ENCODE data around the gene ARHGDIB.

Gene ARHGDIB

GRCh38 chr12:14961466-14962152 lies at the start of gene ARHGDIB:
TSS of gene ARHGDIB (minus strand) at chr12:14961601. CDS start at chr12:14950712, 10,889 bp downstream.
- DNase-seq: no peak

GRCh38 chr12:15011162-15011561 lies 49.8 kb upstream of the ARHGDIB start:
- DNase-seq: no peak

- no peak for DNase-seq
Observed at GRCh38 chr12:15007551-15007950, 46.1 kb upstream of the ARHGDIB start.

- no peak for DNase-seq
Observed at GRCh38 chr12:15005064-15005463, 43.7 kb upstream of the ARHGDIB start.

- no peak for DNase-seq
Observed at GRCh38 chr12:15004421-15004820, 43.0 kb upstream of the ARHGDIB start.

GRCh38 chr12:15001733-15002382 lies 40.5 kb upstream of the ARHGDIB start:
- DNase-seq: peak in 31 of 51 donors; percentile 2 to 60 (median 20)

GRCh38 chr12:15000575-15000974 lies 39.2 kb upstream of the ARHGDIB start:
- no peak for DNase-seq

GRCh38 chr12:14999695-15000365 lies 38.4 kb upstream of the ARHGDIB start:
- no peak for DNase-seq

- DNase-seq: no peak
Observed at GRCh38 chr12:14999021-14999694, 37.8 kb upstream of the ARHGDIB start.

- no peak for DNase-seq
Observed at GRCh38 chr12:14997998-14998397, 36.6 kb upstream of the ARHGDIB start.

- peak in 1 of 51 donors; percentile 28 for DNase-seq
Observed at GRCh38 chr12:14995583-14996425, 34.4 kb upstream of the ARHGDIB start.

- no peak for DNase-seq
Observed at GRCh38 chr12:14994610-14995009, 33.2 kb upstream of the ARHGDIB start.

GRCh38 chr12:14993537-14994266 lies 32.3 kb upstream of the ARHGDIB start:
- DNase-seq: peak in 1 of 51 donors; percentile 1

- no peak for DNase-seq
Observed at GRCh38 chr12:14993117-14993516, 31.7 kb upstream of the ARHGDIB start.

- DNase-seq: no peak
Observed at GRCh38 chr12:14992673-14993072, 31.3 kb upstream of the ARHGDIB start.

- no peak for DNase-seq
Observed at GRCh38 chr12:14991069-14991468, 29.7 kb upstream of the ARHGDIB start.

GRCh38 chr12:14989790-14990189 lies 28.4 kb upstream of the ARHGDIB start:
- DNase-seq: no peak

GRCh38 chr12:14988035-14988434 lies 26.6 kb upstream of the ARHGDIB start:
- DNase-seq: no peak

- no peak for DNase-seq
Observed at GRCh38 chr12:14986449-14986848, 25.0 kb upstream of the ARHGDIB start.

- DNase-seq: no peak
Observed at GRCh38 chr12:14984766-14985285, 23.4 kb upstream of the ARHGDIB start.
